Measurements from ENCODE around the gene ADAMTSL3. TPM values are rescaled to one million over a fixed set of nuclear protein-coding genes. Genes with fewer than 3 reads are reported as not detected.

The ADAMTSL3 gene
- total RNA-seq, 2 experiments from 2014 or later, result not detected

GRCh38 chr15:84016371-84016770, 362.4 kb downstream of the ADAMTSL3 start:
- Histone ChIP-seq H3K4me3 (ENCODE audit: low read length) (no peak overlapping the region), H3K36me3 (ENCODE audit: insufficient read depth, low read length) (no peaks in the 10 kb centered on the region), H3K27me3 (ENCODE audit: control insufficient read depth in 1 of 2, insufficient read depth in 2 of 2, low read length in 2 of 2) (no peaks in the 10 kb centered on the region), H3K27ac (ENCODE audit: low read depth in 1 of 2, low read length in 2 of 2) (no peak overlapping the region), H3K4me1 (ENCODE audit: insufficient read depth, low read length) (no peaks in the 10 kb centered on the region), H3K9me3 (ENCODE audit: control insufficient read depth in 1 of 2, insufficient read depth in 1 of 2, low read length in 2 of 2) (no peaks in the 10 kb centered on the region)
- H3K27ac Mint-ChIP-seq, result no peak overlapping the region
- ATAC-seq (ENCODE audit: poor library complexity) (no peak), DNase-seq (no peak)
- CTCF ChIA-PET, result no interaction called here
- H3K4me1 Mint-ChIP-seq (ENCODE audit: low read depth), result no peaks in the 10 kb centered on the region
- TF ChIP-seq, protein P1, sequence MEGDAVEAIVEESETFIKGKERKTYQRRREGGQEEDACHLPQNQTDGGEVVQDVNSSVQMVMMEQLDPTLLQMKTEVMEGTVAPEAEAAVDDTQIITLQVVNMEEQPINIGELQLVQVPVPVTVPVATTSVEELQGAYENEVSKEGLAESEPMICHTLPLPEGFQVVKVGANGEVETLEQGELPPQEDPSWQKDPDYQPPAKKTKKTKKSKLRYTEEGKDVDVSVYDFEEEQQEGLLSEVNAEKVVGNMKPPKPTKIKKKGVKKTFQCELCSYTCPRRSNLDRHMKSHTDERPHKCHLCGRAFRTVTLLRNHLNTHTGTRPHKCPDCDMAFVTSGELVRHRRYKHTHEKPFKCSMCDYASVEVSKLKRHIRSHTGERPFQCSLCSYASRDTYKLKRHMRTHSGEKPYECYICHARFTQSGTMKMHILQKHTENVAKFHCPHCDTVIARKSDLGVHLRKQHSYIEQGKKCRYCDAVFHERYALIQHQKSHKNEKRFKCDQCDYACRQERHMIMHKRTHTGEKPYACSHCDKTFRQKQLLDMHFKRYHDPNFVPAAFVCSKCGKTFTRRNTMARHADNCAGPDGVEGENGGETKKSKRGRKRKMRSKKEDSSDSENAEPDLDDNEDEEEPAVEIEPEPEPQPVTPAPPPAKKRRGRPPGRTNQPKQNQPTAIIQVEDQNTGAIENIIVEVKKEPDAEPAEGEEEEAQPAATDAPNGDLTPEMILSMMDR (IDR thresholded peaks at IDR 0.05), result no peak
- H3K4me3 Mint-ChIP-seq, result no peak overlapping the region
- POLR2A ChIA-PET, result no interaction called here
- no peaks in the 10 kb centered on the region for H3K36me3 Mint-ChIP-seq (ENCODE audit: low read depth)
- peaks cover 9% of the 10 kb centered on the region for H3K9me3 Mint-ChIP-seq
- peaks cover 18% of the 10 kb centered on the region for H3K27me3 Mint-ChIP-seq
- intact Hi-C loops (cut with DNase I, micrococcal nuclease), result no loop called here

DNA sequence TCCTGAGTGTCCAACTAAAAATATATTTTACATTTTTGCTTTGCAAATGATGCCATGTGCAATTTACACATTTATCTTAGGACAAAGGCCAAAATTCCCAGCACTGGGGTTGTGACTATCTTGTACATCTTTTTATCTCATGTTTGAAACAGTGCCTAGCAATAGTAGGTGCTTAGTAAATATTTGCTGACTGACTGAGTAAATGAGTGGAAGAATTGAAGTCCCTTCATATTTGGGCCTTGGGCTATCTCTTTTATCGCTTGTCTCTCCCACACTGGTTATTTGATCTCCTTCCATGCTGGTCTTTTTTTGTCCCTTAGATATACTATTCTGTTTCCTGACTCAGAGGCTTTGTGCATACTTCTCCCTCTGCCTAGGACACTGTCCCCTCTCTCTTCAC, 368.6 kb downstream of the ADAMTSL3 start:
- no peaks in the 10 kb centered on the region for H3K4me1 ChIP-seq (ENCODE audit: insufficient read depth, low read length)
- no peak overlapping the region for H3K4me3 ChIP-seq (ENCODE audit: low read length)
- H3K27me3 Mint-ChIP-seq, result peaks cover 14% of the 10 kb centered on the region
- POLR2A ChIA-PET, result no interaction called here
- ATAC-seq (ENCODE audit: poor library complexity) (no peak), DNase-seq (no peak)
- no peak overlapping the region for H3K27ac ChIP-seq (ENCODE audit: low read depth in 1 of 2, low read length in 2 of 2)
- peaks cover 0 to 4% of the 10 kb centered on the region in 2 experiments for H3K27me3 ChIP-seq (ENCODE audit: control insufficient read depth in 1 of 2, insufficient read depth in 2 of 2, low read length in 2 of 2)
- peaks cover 0 to 5% of the 10 kb centered on the region in 2 experiments for H3K9me3 ChIP-seq (ENCODE audit: control insufficient read depth in 1 of 2, insufficient read depth in 1 of 2, low read length in 2 of 2)
- H3K27ac Mint-ChIP-seq, result no peak overlapping the region
- no peaks in the 10 kb centered on the region for H3K9me3 Mint-ChIP-seq
- H3K4me1 Mint-ChIP-seq (ENCODE audit: low read depth), result no peaks in the 10 kb centered on the region
- no peaks in the 10 kb centered on the region for H3K36me3 ChIP-seq (ENCODE audit: insufficient read depth, low read length)
- no peak overlapping the region for H3K4me3 Mint-ChIP-seq
- H3K36me3 Mint-ChIP-seq (ENCODE audit: low read depth), result no peaks in the 10 kb centered on the region
- intact Hi-C loops (cut with DNase I, micrococcal nuclease), result no loop called here
- CTCF ChIA-PET, result no interaction called here
- TF ChIP-seq, protein P1 (IDR thresholded peaks at IDR 0.05), result no peak

GRCh38 chr15:84023636-84024035, 369.7 kb downstream of the ADAMTSL3 start:
- H3K9me3 Mint-ChIP-seq, result no peaks in the 10 kb centered on the region
- Histone ChIP-seq H3K36me3 (ENCODE audit: insufficient read depth, low read length) (no peaks in the 10 kb centered on the region), H3K4me3 (ENCODE audit: low read length) (no peak overlapping the region), H3K27me3 (ENCODE audit: control insufficient read depth in 1 of 2, insufficient read depth in 2 of 2, low read length in 2 of 2) (peaks cover 0 to 4% of the 10 kb centered on the region in 2 experiments), H3K4me1 (ENCODE audit: insufficient read depth, low read length) (no peaks in the 10 kb centered on the region), H3K9me3 (ENCODE audit: control insufficient read depth in 1 of 2, insufficient read depth in 1 of 2, low read length in 2 of 2) (peaks cover 0 to 5% of the 10 kb centered on the region in 2 experiments), H3K27ac (ENCODE audit: low read depth in 1 of 2, low read length in 2 of 2) (no peak overlapping the region)
- peaks cover 10% of the 10 kb centered on the region for H3K27me3 Mint-ChIP-seq
- ChIA-PET CTCF (no interaction called here), POLR2A (no interaction called here)
- intact Hi-C loops (cut with DNase I, micrococcal nuclease), result no loop called here
- ATAC-seq (ENCODE audit: poor library complexity) (no peak), DNase-seq (peak in 1 of 14 experiments; percentile 2)
- no peak overlapping the region for H3K27ac Mint-ChIP-seq
- H3K36me3 Mint-ChIP-seq (ENCODE audit: low read depth), result no peaks in the 10 kb centered on the region
- H3K4me3 Mint-ChIP-seq, result no peak overlapping the region
- H3K4me1 Mint-ChIP-seq (ENCODE audit: low read depth), result no peaks in the 10 kb centered on the region
- TF ChIP-seq, protein P1 (IDR thresholded peaks at IDR 0.05), result no peak
